BE2C (cell line): Measurements from ENCODE around the gene FAM117A.

ENCODE experiments used
- DNase-seq: peaks from one replicate; pipeline ENCODE4 v3.0.0-alpha.2; 2020
- H3K27me3 ChIP-seq: fragments of 250-450 bp; sonication (Bioruptor Pico); 2 replicates; pipeline ENCODE4 v1.5.1; 2020; ENCODE audit warnings: mild to moderate bottlenecking
- H3K36me3 ChIP-seq: fragments of 250-450 bp; sonication (Bioruptor Pico); 2 replicates; pipeline ENCODE4 v1.5.1; 2020; ENCODE audit warnings: mild to moderate bottlenecking
- H3K4me1 ChIP-seq: fragments of 250-450 bp; sonication (Bioruptor Pico); 2 replicates; pipeline ENCODE4 v1.5.1; 2020
- H3K4me3 ChIP-seq: 2 replicates; pipeline ENCODE4 v1.5.1; 2011; ENCODE audit warnings: low read depth, low read length
- H3K9me3 ChIP-seq: fragments of 250-450 bp; sonication (Bioruptor Pico); 2 replicates; pipeline ENCODE4 v1.5.1; 2020
- CTCF ChIP-seq: IDR thresholded peaks from 2 replicates; pipeline ENCODE4 v1.5.1; 2012; ENCODE audit warnings: mild to moderate bottlenecking, low read depth, low read length

FAM117A gene

DNA sequence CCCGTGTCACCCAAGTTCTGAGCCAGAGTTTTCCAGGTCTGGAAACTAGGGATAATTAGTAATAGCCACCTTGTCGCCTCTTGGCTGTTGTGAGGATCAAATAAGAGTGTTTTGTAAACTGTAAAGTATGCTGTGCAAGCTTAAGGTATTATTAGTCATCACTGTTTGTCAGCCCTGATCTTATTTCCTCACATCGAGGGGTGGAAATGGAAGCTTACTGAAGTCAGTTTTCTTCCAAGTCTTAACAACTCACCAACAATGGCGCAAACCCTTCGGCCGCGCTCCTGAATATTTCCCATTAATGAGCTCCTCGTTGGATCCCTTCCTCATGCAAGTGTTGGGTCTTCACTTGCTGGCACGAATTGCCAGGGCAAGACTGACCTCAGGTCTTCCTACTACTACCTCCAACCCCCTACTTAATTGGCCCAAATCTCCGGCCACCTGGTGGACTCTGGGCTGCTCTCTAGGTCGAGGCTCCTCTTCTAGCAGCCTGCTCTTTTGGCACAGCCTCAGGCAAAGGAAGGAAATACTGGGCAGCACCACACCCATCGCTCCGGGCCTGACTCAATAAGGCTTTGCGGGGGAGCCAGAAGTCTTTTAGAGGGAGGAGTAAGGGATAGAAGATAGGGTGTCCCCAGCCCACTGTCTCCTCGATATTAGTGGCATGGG is 55.3 kb downstream of the FAM117A start:
- peaks cover 19% of the 10 kb centered on the region for H3K36me3 ChIP-seq
- H3K9me3 ChIP-seq, result no peaks in the 10 kb centered on the region
- H3K27me3 ChIP-seq, result no peaks in the 10 kb centered on the region
- TF ChIP-seq CTCF, result no peak
- no peaks in the 10 kb centered on the region for H3K4me1 ChIP-seq
- H3K4me3 ChIP-seq, result peak overlapping the region; percentile 54
- no peak for DNase-seq

GRCh38 chr17:49707608-49708514 is 56.1 kb downstream of the FAM117A start, which contains the start of gene SLC35B1:
Gene SLC35B1 (minus strand): TSS chr17:49707964. CDS start chr17:49707833, 131 bp downstream.
- DNase-seq, result peak; percentile 99
- no peaks in the 10 kb centered on the region for H3K9me3 ChIP-seq
- no peaks in the 10 kb centered on the region for H3K27me3 ChIP-seq
- peaks cover 26% of the 10 kb centered on the region for H3K36me3 ChIP-seq
- no peaks in the 10 kb centered on the region for H3K4me1 ChIP-seq
- peak within 1 kb of the TSS; percentile 81 for H3K4me3 ChIP-seq
- TF ChIP-seq CTCF, result peak; percentile 95

DNA sequence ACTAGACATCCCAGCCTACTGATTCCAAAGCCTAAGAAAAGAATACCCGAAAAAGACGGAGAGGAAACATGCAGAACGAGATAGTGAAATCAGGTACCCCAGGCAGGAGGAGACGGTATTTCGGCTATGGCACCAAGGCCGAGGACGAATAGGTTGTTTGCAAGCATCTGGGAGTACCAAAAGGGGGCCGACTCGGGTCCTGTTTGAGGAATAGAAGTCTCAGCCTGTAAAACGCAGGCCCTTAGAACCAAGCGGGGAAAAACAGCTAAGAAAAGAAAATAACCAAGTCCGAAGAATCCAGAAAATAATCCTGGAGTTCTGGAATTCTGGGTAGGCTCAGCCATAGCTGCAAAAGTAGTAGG is 56.7 kb downstream of the FAM117A start:
- TF ChIP-seq CTCF, result no peak
- DNase-seq, result no peak
- peaks cover 33% of the 10 kb centered on the region for H3K36me3 ChIP-seq
- no peaks in the 10 kb centered on the region for H3K4me1 ChIP-seq
- no peaks in the 10 kb centered on the region for H3K27me3 ChIP-seq
- H3K4me3 ChIP-seq, result peak overlapping the region; percentile 81
- no peaks in the 10 kb centered on the region for H3K9me3 ChIP-seq

DNA sequence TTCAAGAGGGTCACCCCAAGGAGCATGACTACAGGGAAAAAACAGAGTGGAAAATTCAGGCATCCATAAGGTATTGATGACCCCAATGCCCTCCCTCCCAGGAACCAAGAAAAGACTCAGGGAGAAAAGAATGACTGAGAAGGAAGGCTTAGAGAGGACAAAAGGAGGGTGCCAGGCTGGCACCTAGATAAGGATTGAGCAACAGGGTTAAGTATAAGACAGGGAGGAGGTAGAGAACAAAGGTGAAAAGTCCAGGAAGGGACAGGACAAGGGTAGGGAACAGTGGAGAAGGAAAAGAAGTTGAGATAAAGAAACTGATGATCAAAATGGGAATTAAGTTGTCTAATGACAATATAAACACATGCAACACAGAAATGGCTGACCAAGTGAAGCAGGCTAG is 58.7 kb downstream of the FAM117A start:
- no peak for TF ChIP-seq CTCF
- peaks cover 50% of the 10 kb centered on the region for H3K36me3 ChIP-seq
- H3K4me3 ChIP-seq, result no peak overlapping the region
- H3K4me1 ChIP-seq, result no peaks in the 10 kb centered on the region
- H3K27me3 ChIP-seq, result no peaks in the 10 kb centered on the region
- H3K9me3 ChIP-seq, result no peaks in the 10 kb centered on the region
- DNase-seq, result no peak

DNA sequence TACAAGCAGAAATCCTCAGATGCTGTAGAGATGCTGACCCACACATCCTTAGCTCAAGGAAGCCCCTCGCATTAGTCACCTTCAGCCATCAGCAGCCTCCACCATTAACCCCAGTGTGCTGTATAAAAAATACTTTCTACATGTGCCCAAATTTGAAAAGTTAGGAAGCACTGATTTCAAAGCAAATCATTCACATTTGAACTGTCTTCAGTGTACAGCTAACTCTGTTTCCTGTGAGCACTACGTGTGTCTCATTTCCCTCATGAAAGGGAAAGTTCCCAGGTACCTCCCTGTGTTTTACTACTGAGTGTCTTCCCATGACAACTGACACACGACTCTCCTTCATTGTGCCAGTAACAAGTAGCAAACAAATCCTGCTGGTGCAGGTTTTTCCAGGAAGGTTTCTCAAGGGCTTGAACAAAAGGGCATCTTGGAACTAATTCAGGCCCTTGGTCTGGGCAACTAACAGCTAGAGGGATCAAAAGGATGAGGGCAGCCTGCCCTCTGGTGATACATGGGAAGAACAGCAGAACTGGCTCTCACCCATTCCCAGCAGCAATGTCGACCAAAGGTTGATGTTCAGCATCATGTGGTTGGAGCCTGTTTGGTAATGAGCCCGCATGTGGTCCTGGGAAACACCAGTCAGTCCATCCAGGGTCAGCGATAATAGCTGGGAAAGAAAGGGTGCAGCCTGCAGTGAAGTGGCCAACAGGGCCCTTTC is 60.2 kb downstream of the FAM117A start:
- no peaks in the 10 kb centered on the region for H3K4me1 ChIP-seq
- H3K9me3 ChIP-seq, result no peaks in the 10 kb centered on the region
- peaks cover 50% of the 10 kb centered on the region for H3K36me3 ChIP-seq
- peak; percentile 30 for DNase-seq
- H3K27me3 ChIP-seq, result no peaks in the 10 kb centered on the region
- peak; percentile 69 for TF ChIP-seq CTCF
- no peak overlapping the region for H3K4me3 ChIP-seq
